ENCODE results near the gene AFF3.

Gene AFF3

DNA sequence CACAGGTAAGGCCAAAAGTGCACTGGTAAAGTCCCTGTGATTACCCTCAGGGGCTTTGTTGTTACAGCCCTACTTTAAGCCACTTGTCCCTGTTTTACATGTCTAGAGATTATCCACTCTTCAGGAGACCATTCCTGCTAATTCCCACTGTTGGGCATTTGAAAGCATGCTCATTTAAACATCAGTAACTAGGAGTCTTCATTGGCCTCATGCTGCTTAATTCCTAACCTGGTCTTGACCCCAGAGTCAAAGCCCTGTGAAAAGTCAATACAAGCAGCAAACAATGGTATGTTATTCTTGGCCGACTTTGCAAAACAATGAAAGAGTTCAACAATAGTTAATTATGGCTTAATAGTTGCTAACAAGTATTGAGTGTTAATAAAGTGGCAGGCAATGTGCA, 23.2 kb downstream of the AFF3 start:
- no peak overlapping the region for H2BK12ac ChIP-seq (ENCODE audit: low read length)
- no peaks in the 10 kb centered on the region for H3K79me2 ChIP-seq (ENCODE audit: control insufficient read depth, insufficient read depth, low read length, poor library complexity)
- no peak overlapping the region for H3K18ac ChIP-seq (ENCODE audit: low read length)
- H4K91ac ChIP-seq (ENCODE audit: low read depth, low read length), result no peak overlapping the region
- H3K4me3 ChIP-seq (ENCODE audit: low read depth, low read length), result no peak overlapping the region
- no peak for DNase-seq
- no peaks in the 10 kb centered on the region for H3K36me3 ChIP-seq (ENCODE audit: control insufficient read depth in 1 of 2, insufficient read depth in 2 of 2, low read length in 2 of 2)
- no peak overlapping the region for H3K27ac ChIP-seq (ENCODE audit: low read depth, low read length)
- no peak overlapping the region for H4K12ac ChIP-seq (ENCODE audit: low read depth, low read length)
- no peaks in the 10 kb centered on the region for H3K4me1 ChIP-seq (ENCODE audit: control insufficient read depth in 1 of 2, insufficient read depth in 2 of 2, low read length in 2 of 2)
- no peak overlapping the region for H2AK5ac ChIP-seq (ENCODE audit: low read length)
- H3K4ac ChIP-seq (ENCODE audit: low read depth, low read length), result no peak overlapping the region
- no peak overlapping the region for H3K14ac ChIP-seq (ENCODE audit: low read length)
- no peak overlapping the region for H3K4me2 ChIP-seq (ENCODE audit: low read length)
- H3K79me1 ChIP-seq (ENCODE audit: low read length), result no peaks in the 10 kb centered on the region
- no peak overlapping the region for H4K8ac ChIP-seq (ENCODE audit: low read depth, low read length)
- no peak overlapping the region for H3K23ac ChIP-seq (ENCODE audit: low read length)
- H3K9me3 ChIP-seq (ENCODE audit: insufficient read depth, low read depth, low read length), result no peaks in the 10 kb centered on the region
- no peak overlapping the region for H2BK120ac ChIP-seq (ENCODE audit: insufficient read depth, low read length, poor library complexity)
- no peak overlapping the region for H3K9ac ChIP-seq (ENCODE audit: low read length)
- H2AFZ ChIP-seq (ENCODE audit: insufficient read depth, low read length, poor library complexity), result no peak overlapping the region
- no peak overlapping the region for H2BK5ac ChIP-seq (ENCODE audit: low read depth, low read length, poor library complexity)
- WGBS (ENCODE audit: extremely low coverage, insufficient coverage, insufficient read length), result no CpG with 5 or more reads among the region's 1 CpG
- no peaks in the 10 kb centered on the region for H3K27me3 ChIP-seq (ENCODE audit: insufficient read depth, low read length)

DNA sequence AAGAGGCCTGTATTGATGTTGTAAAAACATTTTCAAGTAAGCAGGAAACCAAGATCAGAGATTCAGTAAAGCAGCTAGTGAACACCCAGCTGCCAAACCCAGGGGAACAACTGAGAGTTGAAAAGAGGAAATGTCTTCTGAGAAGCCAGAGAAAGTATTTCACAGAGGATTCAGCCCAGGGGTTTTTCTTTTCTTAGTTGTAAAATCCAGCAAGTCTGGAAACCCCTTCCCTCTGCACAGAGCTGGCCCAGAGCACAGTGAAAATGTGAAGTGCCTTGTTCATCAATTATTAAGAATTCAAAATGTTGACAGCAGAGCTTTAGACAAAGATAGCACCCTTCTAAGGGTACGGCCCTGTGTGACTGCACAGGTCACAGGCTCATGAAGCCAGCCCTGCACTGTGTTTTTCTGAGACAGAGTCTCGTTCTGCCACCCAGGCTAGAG, 28.4 kb downstream of the AFF3 start:
- H3K79me1 ChIP-seq (ENCODE audit: low read length), result peaks cover 2% of the 10 kb centered on the region
- no peak for DNase-seq
- H3K4me3 ChIP-seq (ENCODE audit: low read depth, low read length), result no peak overlapping the region
- WGBS (ENCODE audit: extremely low coverage, insufficient coverage, insufficient read length), result no CpG with 5 or more reads among the region's 2 CpGs
- H3K9ac ChIP-seq (ENCODE audit: low read length), result no peak overlapping the region
- no peak overlapping the region for H2BK120ac ChIP-seq (ENCODE audit: insufficient read depth, low read length, poor library complexity)
- no peak overlapping the region for H3K23ac ChIP-seq (ENCODE audit: low read length)
- H4K8ac ChIP-seq (ENCODE audit: low read depth, low read length), result no peak overlapping the region
- H3K4ac ChIP-seq (ENCODE audit: low read depth, low read length), result no peak overlapping the region
- H3K14ac ChIP-seq (ENCODE audit: low read length), result no peak overlapping the region
- no peak overlapping the region for H4K91ac ChIP-seq (ENCODE audit: low read depth, low read length)
- no peak overlapping the region for H4K12ac ChIP-seq (ENCODE audit: low read depth, low read length)
- no peak overlapping the region for H2BK5ac ChIP-seq (ENCODE audit: low read depth, low read length, poor library complexity)
- no peaks in the 10 kb centered on the region for H3K9me3 ChIP-seq (ENCODE audit: insufficient read depth, low read depth, low read length)
- H3K36me3 ChIP-seq (ENCODE audit: control insufficient read depth in 1 of 2, insufficient read depth in 2 of 2, low read length in 2 of 2), result no peaks in the 10 kb centered on the region
- no peak overlapping the region for H3K18ac ChIP-seq (ENCODE audit: low read length)
- H2AK5ac ChIP-seq (ENCODE audit: low read length), result no peak overlapping the region
- H3K4me2 ChIP-seq (ENCODE audit: low read length), result no peak overlapping the region
- peaks cover 8 to 9% of the 10 kb centered on the region in 2 experiments for H3K4me1 ChIP-seq (ENCODE audit: control insufficient read depth in 1 of 2, insufficient read depth in 2 of 2, low read length in 2 of 2)
- no peak overlapping the region for H2AFZ ChIP-seq (ENCODE audit: insufficient read depth, low read length, poor library complexity)
- no peaks in the 10 kb centered on the region for H3K79me2 ChIP-seq (ENCODE audit: control insufficient read depth, insufficient read depth, low read length, poor library complexity)
- no peak overlapping the region for H2BK12ac ChIP-seq (ENCODE audit: low read length)
- no peaks in the 10 kb centered on the region for H3K27me3 ChIP-seq (ENCODE audit: insufficient read depth, low read length)
- H3K27ac ChIP-seq (ENCODE audit: low read depth, low read length), result no peak overlapping the region

DNA sequence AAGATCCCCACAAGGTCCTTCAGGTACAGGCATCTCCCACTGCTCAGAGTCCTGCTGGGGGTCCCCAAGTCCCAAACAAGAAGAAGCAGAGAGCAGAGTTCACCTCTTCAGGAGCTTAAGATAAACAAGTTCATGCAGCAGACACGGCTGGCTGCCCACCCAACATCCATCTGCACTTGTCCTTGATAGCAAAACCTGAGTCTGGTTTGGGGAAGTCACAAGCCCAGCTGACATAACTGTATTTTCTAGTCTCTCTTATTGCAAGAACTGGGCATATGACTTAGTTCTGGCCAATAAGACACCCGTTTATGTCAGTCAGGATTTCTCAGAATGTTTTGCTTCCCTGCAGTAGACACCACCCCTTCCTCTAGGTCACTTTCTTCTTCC, 31.8 kb downstream of the AFF3 start:
- H3K79me2 ChIP-seq (ENCODE audit: control insufficient read depth, insufficient read depth, low read length, poor library complexity), result no peaks in the 10 kb centered on the region
- WGBS (ENCODE audit: extremely low coverage, insufficient coverage, insufficient read length), result no CpG with 5 or more reads among the region's 2 CpGs
- no peak overlapping the region for H3K4me3 ChIP-seq (ENCODE audit: low read depth, low read length)
- H3K4me1 ChIP-seq (ENCODE audit: control insufficient read depth in 1 of 2, insufficient read depth in 2 of 2, low read length in 2 of 2), result peaks cover 15 to 18% of the 10 kb centered on the region in 2 experiments
- H2BK12ac ChIP-seq (ENCODE audit: low read length), result peak overlapping the region; percentile 20
- H2BK5ac ChIP-seq (ENCODE audit: low read depth, low read length, poor library complexity), result no peak overlapping the region
- H3K14ac ChIP-seq (ENCODE audit: low read length), result no peak overlapping the region
- H2AK5ac ChIP-seq (ENCODE audit: low read length), result no peak overlapping the region
- peak overlapping the region; percentile 35 for H3K4me2 ChIP-seq (ENCODE audit: low read length)
- no peak overlapping the region for H3K9ac ChIP-seq (ENCODE audit: low read length)
- peaks cover 2% of the 10 kb centered on the region for H3K27me3 ChIP-seq (ENCODE audit: insufficient read depth, low read length)
- H4K8ac ChIP-seq (ENCODE audit: low read depth, low read length), result no peak overlapping the region
- peaks cover 2% of the 10 kb centered on the region for H3K79me1 ChIP-seq (ENCODE audit: low read length)
- no peak overlapping the region for H4K91ac ChIP-seq (ENCODE audit: low read depth, low read length)
- H4K12ac ChIP-seq (ENCODE audit: low read depth, low read length), result no peak overlapping the region
- no peaks in the 10 kb centered on the region for H3K9me3 ChIP-seq (ENCODE audit: insufficient read depth, low read depth, low read length)
- no peak overlapping the region for H3K4ac ChIP-seq (ENCODE audit: low read depth, low read length)
- no peak for DNase-seq
- H3K18ac ChIP-seq (ENCODE audit: low read length), result no peak overlapping the region
- no peak overlapping the region for H3K27ac ChIP-seq (ENCODE audit: low read depth, low read length)
- H2AFZ ChIP-seq (ENCODE audit: insufficient read depth, low read length, poor library complexity), result no peak overlapping the region
- no peak overlapping the region for H3K23ac ChIP-seq (ENCODE audit: low read length)
- no peak overlapping the region for H2BK120ac ChIP-seq (ENCODE audit: insufficient read depth, low read length, poor library complexity)
- no peaks in the 10 kb centered on the region for H3K36me3 ChIP-seq (ENCODE audit: control insufficient read depth in 1 of 2, insufficient read depth in 2 of 2, low read length in 2 of 2)

DNA sequence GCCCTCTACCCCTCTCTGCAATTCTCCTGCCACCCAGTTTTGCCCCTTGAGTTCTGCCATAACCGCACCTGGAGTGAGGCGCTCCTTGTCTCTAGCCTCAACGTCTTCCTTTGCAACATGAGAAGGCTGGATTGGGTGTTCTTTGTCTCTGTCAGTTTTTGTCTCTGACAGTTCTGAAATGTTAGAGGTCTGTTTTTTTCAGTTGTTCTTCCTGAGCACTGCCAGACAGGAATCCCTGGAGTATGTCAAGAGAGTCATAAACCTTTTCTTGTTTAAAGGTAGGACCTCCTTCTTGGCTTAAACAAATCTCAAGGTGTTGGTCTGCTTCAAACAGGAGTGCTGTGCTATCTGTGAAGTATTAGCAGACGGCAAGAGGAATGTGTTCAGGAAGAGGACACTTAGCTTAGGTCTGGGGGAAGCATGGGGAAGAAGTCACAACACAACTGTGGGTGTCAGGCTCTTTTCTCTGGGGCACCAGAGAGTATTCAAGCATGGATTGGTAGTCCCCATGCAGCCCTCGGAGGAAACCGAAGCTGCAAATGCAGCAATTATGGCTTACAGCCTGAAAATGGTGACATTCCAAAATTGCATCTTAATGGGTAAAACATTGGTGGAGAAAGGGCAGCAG, 32.3 kb downstream of the AFF3 start:
- H3K27me3 ChIP-seq (ENCODE audit: insufficient read depth, low read length), result peaks cover 7% of the 10 kb centered on the region
- no peak overlapping the region for H3K14ac ChIP-seq (ENCODE audit: low read length)
- H2AFZ ChIP-seq (ENCODE audit: insufficient read depth, low read length, poor library complexity), result no peak overlapping the region
- H3K79me1 ChIP-seq (ENCODE audit: low read length), result peaks cover 2% of the 10 kb centered on the region
- H3K79me2 ChIP-seq (ENCODE audit: control insufficient read depth, insufficient read depth, low read length, poor library complexity), result no peaks in the 10 kb centered on the region
- no CpG with 5 or more reads among the region's 6 CpGs for WGBS (ENCODE audit: extremely low coverage, insufficient coverage, insufficient read length)
- no peak overlapping the region for H3K9ac ChIP-seq (ENCODE audit: low read length)
- no peak overlapping the region for H4K12ac ChIP-seq (ENCODE audit: low read depth, low read length)
- peak overlapping the region; percentile 81 for H2BK120ac ChIP-seq (ENCODE audit: insufficient read depth, low read length, poor library complexity)
- no peak overlapping the region for H3K4ac ChIP-seq (ENCODE audit: low read depth, low read length)
- H3K23ac ChIP-seq (ENCODE audit: low read length), result no peak overlapping the region
- no peak overlapping the region for H4K91ac ChIP-seq (ENCODE audit: low read depth, low read length)
- no peak overlapping the region for H2BK5ac ChIP-seq (ENCODE audit: low read depth, low read length, poor library complexity)
- DNase-seq, result no peak
- H2AK5ac ChIP-seq (ENCODE audit: low read length), result no peak overlapping the region
- H3K4me2 ChIP-seq (ENCODE audit: low read length), result peak overlapping the region; percentile 35
- H3K18ac ChIP-seq (ENCODE audit: low read length), result no peak overlapping the region
- no peaks in the 10 kb centered on the region for H3K36me3 ChIP-seq (ENCODE audit: control insufficient read depth in 1 of 2, insufficient read depth in 2 of 2, low read length in 2 of 2)
- H2BK12ac ChIP-seq (ENCODE audit: low read length), result peak overlapping the region; percentile 44
- peak overlapping the region; percentile 7 for H3K27ac ChIP-seq (ENCODE audit: low read depth, low read length)
- H3K4me1 ChIP-seq (ENCODE audit: control insufficient read depth in 1 of 2, insufficient read depth in 2 of 2, low read length in 2 of 2), result peaks cover 15 to 23% of the 10 kb centered on the region in 2 experiments
- H4K8ac ChIP-seq (ENCODE audit: low read depth, low read length), result no peak overlapping the region
- H3K4me3 ChIP-seq (ENCODE audit: low read depth, low read length), result no peak overlapping the region
- H3K9me3 ChIP-seq (ENCODE audit: insufficient read depth, low read depth, low read length), result no peaks in the 10 kb centered on the region
